Natural killer cell (primary cell): ENCODE measurements around the gene RPS25. TPM values are rescaled to one million over a fixed set of nuclear protein-coding genes. Genes with fewer than 3 reads are reported as not detected.
A peak's percentile ranks its signal among the peaks of the same experiment; 100 is the strongest.

Experiments used
- ATAC-seq, 3 donors: fragments of 150-1000 bp in 2 of 3; fragments of 200-7000 bp in 1 of 3; cut with Tn5 transposase; 1 replicate in 1 of 3; 2 replicates in 2 of 3; pipeline ENCODE4 v1.10.0; 2021; ENCODE audit warnings: mild to moderate bottlenecking in 2 of 3, moderate library complexity in 2 of 3
- DNase-seq, 2 donors: peaks; one replicate each; pipeline versions ENCODE4 v3.0.0 to v3.0.0-alpha.2; 2013 to 2021; ENCODE audit warnings: mixed read lengths in 1 of 2
- H3K27ac ChIP-seq: one replicate; pipeline ENCODE4 v1.5.1; 2013; ENCODE audit warnings: mild to moderate bottlenecking, low read length
- H3K27me3 ChIP-seq: one replicate; pipeline ENCODE4 v1.6.1; 2013; ENCODE audit warnings: low read length; ENCODE audit not compliant: control insufficient read depth, insufficient read depth
- H3K36me3 ChIP-seq: one replicate; pipeline ENCODE4 v1.6.1; 2013; ENCODE audit warnings: low read length; ENCODE audit not compliant: control insufficient read depth, insufficient read depth
- H3K4me1 ChIP-seq: one replicate; pipeline ENCODE4 v1.6.1; 2013; ENCODE audit warnings: low read length; ENCODE audit not compliant: control insufficient read depth, insufficient read depth
- H3K4me3 ChIP-seq: one replicate; pipeline ENCODE4 v1.5.1; 2013; ENCODE audit warnings: low read length
- H3K9me3 ChIP-seq: one replicate; pipeline ENCODE4 v1.6.1; 2013; ENCODE audit warnings: low read length; ENCODE audit not compliant: control insufficient read depth, insufficient read depth
- H3K27ac Mint-ChIP-seq, 2 donors: one replicate each; pipeline ENCODE4 v1.8.0; 2022; ENCODE audit warnings: mild to moderate bottlenecking in 2 of 2, mixed read lengths in 2 of 2, moderate library complexity in 1 of 2
- H3K27me3 Mint-ChIP-seq, 2 donors: one replicate each; pipeline ENCODE4 v1.8.0; 2022; ENCODE audit warnings: low read depth in 2 of 2, mixed read lengths in 2 of 2
- H3K36me3 Mint-ChIP-seq: one replicate; pipeline ENCODE4 v1.8.0; 2022; ENCODE audit warnings: mixed read lengths
- H3K4me1 Mint-ChIP-seq, 2 donors: one replicate each; pipeline ENCODE4 v1.8.0; 2022; ENCODE audit warnings: mixed read lengths in 2 of 2
- H3K4me3 Mint-ChIP-seq: one replicate; pipeline ENCODE4 v1.8.0; 2022; ENCODE audit warnings: mild to moderate bottlenecking, moderate library complexity, mixed read lengths
- H3K9me3 Mint-ChIP-seq, 2 donors: one replicate each; pipeline ENCODE4 v1.8.0; 2022; ENCODE audit warnings: mixed read lengths in 2 of 2
- WGBS: methylation state at CpG from one replicate; pipeline ENCODE4 v1.1.7; 2013; ENCODE audit warnings: missing lambda C conversion rate; ENCODE audit not compliant: insufficient coverage; 5-methylcytosine and 5-hydroxymethylcytosine counted together
- intact Hi-C: fragments of 100-400 bp; cut with micrococcal nuclease; formaldehyde crosslinking; loops from one replicate; pipeline ENCODE4 v1.14.2; 2022
- total RNA-seq, 4 donors: library from RNA; stranded (reverse); fragments of 120-200 nt in 1 of 4; gene quantifications; one replicate each; pipeline versions ENCODE4 v1.2.3 to v1.2.4, GENCODE V29; 2013 to 2022
- TF ChIP-seq, protein P1 (sequence below): fragments of 200-600 bp; IDR thresholded peaks from one replicate; pipeline ENCODE4 v1.8.0; 2022; ENCODE audit warnings: antibody characterized with exemption

Gene RPS25
- total RNA-seq, 3 donors from 2014 or later (not counting 1 experiment from before 2014, with no cell fraction given) = 870 to 1,051 (median 887) TPM

DNA sequence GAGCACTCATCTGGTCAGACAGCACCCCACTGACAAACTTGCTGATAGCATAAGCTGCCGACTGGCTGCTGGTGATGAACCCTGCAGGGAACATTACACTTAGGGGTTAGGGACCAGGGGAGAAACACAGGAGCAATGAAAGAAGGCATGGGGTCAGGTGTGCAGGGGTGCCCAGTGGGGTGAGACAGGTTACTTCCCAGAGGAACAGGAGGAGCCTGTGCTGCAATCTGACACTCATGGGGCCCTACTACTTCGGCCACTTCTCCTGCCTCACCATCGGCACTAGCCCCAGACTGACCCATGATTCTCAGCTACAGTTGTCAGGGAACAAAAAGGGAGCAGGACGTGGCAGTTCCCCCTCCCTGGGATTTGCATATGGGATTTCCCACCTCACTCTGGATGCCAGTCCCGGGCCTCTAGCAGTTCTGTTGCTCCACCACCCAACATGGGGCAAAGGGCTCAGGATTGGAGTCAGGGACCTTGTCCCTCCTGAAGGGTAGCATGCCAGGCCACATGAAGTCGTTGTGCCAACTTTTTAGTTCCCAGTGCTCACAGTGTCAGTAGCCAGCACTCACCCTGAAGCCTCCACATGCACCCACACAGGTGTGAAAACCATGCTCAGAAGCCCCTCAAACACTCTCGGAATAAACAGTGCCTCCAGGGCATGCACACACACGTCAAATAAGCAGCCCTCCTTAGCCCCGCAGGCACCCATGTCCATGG, 10.4 kb upstream of the RPS25 start:
- Mint-ChIP-seq H3K27ac (peak overlapping the region in 1 of 2 donors; percentile 85), H3K27me3 (no peaks in the 10 kb centered on the region), H3K4me3 (peak overlapping the region; percentile 9), H3K4me1 (peaks cover 6 to 21% of the 10 kb centered on the region in 2 donors), H3K9me3 (no peaks in the 10 kb centered on the region), H3K36me3 (peaks cover 4% of the 10 kb centered on the region)
- TF ChIP-seq, protein P1, sequence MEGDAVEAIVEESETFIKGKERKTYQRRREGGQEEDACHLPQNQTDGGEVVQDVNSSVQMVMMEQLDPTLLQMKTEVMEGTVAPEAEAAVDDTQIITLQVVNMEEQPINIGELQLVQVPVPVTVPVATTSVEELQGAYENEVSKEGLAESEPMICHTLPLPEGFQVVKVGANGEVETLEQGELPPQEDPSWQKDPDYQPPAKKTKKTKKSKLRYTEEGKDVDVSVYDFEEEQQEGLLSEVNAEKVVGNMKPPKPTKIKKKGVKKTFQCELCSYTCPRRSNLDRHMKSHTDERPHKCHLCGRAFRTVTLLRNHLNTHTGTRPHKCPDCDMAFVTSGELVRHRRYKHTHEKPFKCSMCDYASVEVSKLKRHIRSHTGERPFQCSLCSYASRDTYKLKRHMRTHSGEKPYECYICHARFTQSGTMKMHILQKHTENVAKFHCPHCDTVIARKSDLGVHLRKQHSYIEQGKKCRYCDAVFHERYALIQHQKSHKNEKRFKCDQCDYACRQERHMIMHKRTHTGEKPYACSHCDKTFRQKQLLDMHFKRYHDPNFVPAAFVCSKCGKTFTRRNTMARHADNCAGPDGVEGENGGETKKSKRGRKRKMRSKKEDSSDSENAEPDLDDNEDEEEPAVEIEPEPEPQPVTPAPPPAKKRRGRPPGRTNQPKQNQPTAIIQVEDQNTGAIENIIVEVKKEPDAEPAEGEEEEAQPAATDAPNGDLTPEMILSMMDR = no peak
- H3K9me3 ChIP-seq = no peaks in the 10 kb centered on the region
- intact Hi-C loops = no loop called here
- no peak for DNase-seq
- ATAC-seq = no peak
- no peak overlapping the region for H3K4me3 ChIP-seq
- H3K27me3 ChIP-seq = no peaks in the 10 kb centered on the region
- H3K4me1 ChIP-seq = peaks cover 13% of the 10 kb centered on the region
- WGBS = 94% methylated on average over 9 of the region's 9 CpGs
- peaks cover 23% of the 10 kb centered on the region for H3K36me3 ChIP-seq
- no peak overlapping the region for H3K27ac ChIP-seq

DNA sequence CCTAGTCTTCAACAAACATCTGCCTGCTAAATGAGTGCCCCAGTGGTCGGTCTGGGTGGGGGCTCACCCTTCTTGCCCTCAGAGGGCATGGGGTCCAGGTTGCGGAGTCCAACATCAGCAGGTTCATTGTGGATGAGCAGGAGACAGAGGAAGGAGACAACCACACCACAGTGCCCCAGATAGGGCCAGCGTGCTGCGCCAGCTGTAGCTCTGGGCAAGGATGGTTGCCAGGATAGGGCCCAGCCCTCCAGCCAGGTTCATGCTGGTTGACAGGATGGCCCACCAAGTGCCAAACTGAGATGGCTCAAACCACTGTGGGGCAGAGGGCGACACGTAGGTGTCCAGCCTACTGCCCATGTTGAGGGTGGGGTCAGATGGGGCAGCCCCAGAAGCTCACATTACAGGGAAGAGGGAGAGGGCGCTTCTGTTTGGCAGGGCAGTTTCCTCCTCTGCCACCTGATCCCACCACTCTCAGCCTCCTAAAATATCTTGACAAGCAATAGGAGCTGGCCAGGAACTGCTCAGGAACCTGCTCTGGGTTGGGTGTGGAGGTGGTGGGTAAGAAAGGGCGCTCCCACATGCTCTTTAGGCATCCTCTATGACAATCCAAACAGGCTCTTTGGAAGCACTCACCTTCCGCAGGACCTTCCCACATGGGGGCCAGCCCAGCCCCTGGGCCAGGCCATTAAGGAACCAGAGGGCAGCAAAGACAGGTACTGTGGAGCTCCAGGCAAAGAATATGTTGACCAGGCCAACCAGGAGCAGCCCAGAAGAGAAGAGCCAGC, 9.6 kb upstream of the RPS25 start:
- no peaks in the 10 kb centered on the region for H3K9me3 ChIP-seq
- TF ChIP-seq, protein P1 = no peak
- H3K27ac ChIP-seq = no peak overlapping the region
- ATAC-seq = no peak
- Mint-ChIP-seq H3K4me3 (no peak overlapping the region), H3K27ac (no peak overlapping the region), H3K27me3 (no peaks in the 10 kb centered on the region), H3K36me3 (peaks cover 8% of the 10 kb centered on the region), H3K4me1 (peaks cover 6 to 21% of the 10 kb centered on the region in 2 donors), H3K9me3 (no peaks in the 10 kb centered on the region)
- DNase-seq = no peak
- no peak overlapping the region for H3K4me3 ChIP-seq
- H3K4me1 ChIP-seq = peaks cover 13% of the 10 kb centered on the region
- no peaks in the 10 kb centered on the region for H3K27me3 ChIP-seq
- intact Hi-C loops = no loop called here
- 98% methylated on average over 8 of the region's 9 CpGs for WGBS
- peaks cover 31% of the 10 kb centered on the region for H3K36me3 ChIP-seq

DNA sequence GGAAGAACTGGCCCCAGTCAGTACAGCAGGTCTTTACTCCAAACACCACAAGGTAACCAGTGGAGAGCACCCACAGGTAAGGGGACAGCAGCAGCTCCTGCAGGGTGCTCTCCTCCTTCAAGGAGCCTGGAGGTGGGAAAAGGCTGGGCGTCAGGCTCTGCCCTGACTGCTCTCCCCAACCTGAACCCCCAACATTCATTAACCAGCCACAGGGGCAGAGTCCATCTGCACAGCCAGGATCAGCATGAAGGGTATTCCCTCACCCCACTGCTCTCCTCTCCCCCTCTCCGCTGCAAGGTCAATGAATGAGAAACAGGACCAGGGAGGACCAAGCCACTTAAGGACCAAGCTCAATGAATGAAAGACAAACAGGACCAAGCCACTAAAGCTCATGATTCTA, 8.8 kb upstream of the RPS25 start:
- Histone ChIP-seq H3K4me3 (no peak overlapping the region), H3K36me3 (peaks cover 37% of the 10 kb centered on the region), H3K27ac (no peak overlapping the region), H3K9me3 (no peaks in the 10 kb centered on the region), H3K4me1 (peaks cover 13% of the 10 kb centered on the region), H3K27me3 (no peaks in the 10 kb centered on the region)
- H3K27me3 Mint-ChIP-seq = no peaks in the 10 kb centered on the region
- TF ChIP-seq, protein P1 = no peak
- intact Hi-C loops = no loop called here
- ATAC-seq (no peak), DNase-seq (no peak)
- peaks cover 8% of the 10 kb centered on the region for H3K36me3 Mint-ChIP-seq
- 90% methylated on average over 2 of the region's 2 CpGs for WGBS
- H3K9me3 Mint-ChIP-seq = no peaks in the 10 kb centered on the region
- peaks cover 6 to 21% of the 10 kb centered on the region in 2 donors for H3K4me1 Mint-ChIP-seq
- H3K4me3 Mint-ChIP-seq = no peak overlapping the region
- no peak overlapping the region for H3K27ac Mint-ChIP-seq
